ENCODE measurements around the gene CLTCL1. TPM values are rescaled to one million over a fixed set of nuclear protein-coding genes. Genes with fewer than 3 reads are reported as not detected.

Gene CLTCL1
- total RNA-seq, 6 experiments from 2014 or later = 3.5 to 6.6 (median 5.7) TPM

DNA sequence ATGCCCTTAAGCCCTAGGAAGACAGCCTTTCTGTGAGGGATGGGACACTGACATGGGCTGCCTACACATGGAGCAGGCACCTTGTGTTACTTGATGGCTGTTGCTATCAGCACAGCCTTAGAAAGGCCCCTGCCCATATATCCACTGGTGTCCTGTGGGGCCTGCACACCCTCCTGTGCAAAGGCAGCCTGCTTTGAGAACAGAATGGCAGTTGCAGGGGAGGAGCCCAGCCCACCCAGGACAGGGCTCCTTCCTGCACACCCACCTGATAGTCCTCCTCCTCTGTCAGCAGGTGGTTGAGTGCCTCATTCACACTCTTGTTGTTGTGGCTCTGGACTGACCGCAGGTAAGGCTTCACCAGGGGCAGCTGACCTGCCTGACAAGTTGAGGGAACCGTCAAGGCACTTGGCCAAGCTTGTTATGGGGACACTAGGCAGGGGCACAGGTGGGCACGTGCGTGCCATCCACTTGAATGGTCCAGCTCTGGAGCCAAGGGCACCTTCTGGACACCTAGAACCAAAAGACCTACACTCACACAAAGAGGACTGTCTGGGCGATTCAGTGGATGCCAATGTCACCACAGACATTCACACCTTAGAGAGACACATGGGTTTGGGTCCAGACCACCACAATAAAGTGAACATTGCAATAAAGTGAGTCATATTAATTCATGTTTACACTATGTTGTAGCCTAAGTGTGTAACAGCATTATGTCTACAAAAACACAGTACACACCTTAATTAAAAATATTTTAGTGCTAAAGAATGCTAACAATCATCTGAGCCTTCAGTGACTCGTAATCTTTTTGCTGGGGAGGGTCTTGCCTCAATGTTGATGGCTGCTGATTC, 103.6 kb downstream of the CLTCL1 start:
- 100% methylated on average over 1 of the region's 6 CpGs for WGBS (ENCODE audit: insufficient coverage, low coverage, low lambda C conversion rate, missing lambda C conversion rate)
- TF ChIP-seq, protein P1, sequence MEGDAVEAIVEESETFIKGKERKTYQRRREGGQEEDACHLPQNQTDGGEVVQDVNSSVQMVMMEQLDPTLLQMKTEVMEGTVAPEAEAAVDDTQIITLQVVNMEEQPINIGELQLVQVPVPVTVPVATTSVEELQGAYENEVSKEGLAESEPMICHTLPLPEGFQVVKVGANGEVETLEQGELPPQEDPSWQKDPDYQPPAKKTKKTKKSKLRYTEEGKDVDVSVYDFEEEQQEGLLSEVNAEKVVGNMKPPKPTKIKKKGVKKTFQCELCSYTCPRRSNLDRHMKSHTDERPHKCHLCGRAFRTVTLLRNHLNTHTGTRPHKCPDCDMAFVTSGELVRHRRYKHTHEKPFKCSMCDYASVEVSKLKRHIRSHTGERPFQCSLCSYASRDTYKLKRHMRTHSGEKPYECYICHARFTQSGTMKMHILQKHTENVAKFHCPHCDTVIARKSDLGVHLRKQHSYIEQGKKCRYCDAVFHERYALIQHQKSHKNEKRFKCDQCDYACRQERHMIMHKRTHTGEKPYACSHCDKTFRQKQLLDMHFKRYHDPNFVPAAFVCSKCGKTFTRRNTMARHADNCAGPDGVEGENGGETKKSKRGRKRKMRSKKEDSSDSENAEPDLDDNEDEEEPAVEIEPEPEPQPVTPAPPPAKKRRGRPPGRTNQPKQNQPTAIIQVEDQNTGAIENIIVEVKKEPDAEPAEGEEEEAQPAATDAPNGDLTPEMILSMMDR (IDR thresholded peaks at IDR 0.05) = no peak
- no peak for TF ChIP-seq POLR2A (IDR thresholded peaks at IDR 0.05)
- DNase-seq = no peak

DNA sequence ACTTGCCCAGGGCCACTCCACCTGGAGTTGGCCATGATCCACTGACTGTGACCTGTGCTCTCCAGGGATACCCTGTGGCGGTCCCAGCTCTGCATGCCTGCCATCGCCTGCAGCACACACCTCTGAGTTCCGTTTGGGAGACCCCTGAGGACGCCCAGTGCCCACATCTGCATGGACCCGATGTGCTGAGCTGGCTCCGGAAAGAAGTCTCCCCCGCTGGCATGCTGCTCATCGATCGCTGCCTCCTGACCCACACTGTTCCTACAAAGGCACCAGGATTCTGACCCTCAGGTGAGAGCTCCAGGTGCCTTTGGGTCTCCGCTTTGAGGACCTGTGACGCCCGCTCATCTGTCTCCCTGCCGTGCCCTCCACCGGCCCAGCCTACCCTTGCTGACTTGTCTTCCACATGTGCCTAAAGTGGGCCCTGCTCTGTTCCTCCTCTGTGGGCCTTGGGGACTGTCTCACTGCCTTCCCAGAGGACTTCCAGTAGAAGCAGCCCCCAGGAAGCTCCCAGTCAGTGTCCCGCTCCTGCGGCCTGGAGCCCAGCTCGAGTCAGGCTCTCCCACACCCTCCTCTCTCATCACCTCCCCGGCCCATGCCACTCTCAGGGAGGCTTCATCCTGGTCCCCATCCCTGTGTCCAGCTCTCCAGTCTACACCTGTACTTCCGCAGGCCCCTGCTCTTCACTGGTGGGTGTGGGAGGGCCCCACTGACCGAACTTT, 107.1 kb downstream of the CLTCL1 start:
- intact Hi-C loops (cut with DNase I) = no loop called here
- no peak for DNase-seq
- Histone ChIP-seq H3K27me3 (no peaks in the 10 kb centered on the region), H3K9me3 (no peaks in the 10 kb centered on the region), H3K36me3 (no peaks in the 10 kb centered on the region), H3K27ac (no peak overlapping the region), H3K4me1 (peaks cover 0 to 9% (median 3%) of the 10 kb centered on the region in 4 donors), H3K4me3 (no peak overlapping the region)
- ATAC-seq = no peak
- TF ChIP-seq POLR2A (IDR thresholded peaks at IDR 0.05) = no peak
- TF ChIP-seq, protein P1 (IDR thresholded peaks at IDR 0.05) = no peak
- WGBS (ENCODE audit: insufficient coverage, low coverage, low lambda C conversion rate, missing lambda C conversion rate) = 90% methylated on average over 3 of the region's 20 CpGs

More for the DNA sequence above, 103.6 kb downstream of the CLTCL1 start:
- intact Hi-C loops (cut with DNase I) = no loop called here
- H3K36me3 ChIP-seq = no peaks in the 10 kb centered on the region
- H3K27me3 ChIP-seq = no peaks in the 10 kb centered on the region
- H3K27ac ChIP-seq = no peak overlapping the region
- no peaks in the 10 kb centered on the region for H3K9me3 ChIP-seq
- no peaks in the 10 kb centered on the region for H3K4me1 ChIP-seq
- no peak overlapping the region for H3K4me3 ChIP-seq
- no peak for ATAC-seq

DNA sequence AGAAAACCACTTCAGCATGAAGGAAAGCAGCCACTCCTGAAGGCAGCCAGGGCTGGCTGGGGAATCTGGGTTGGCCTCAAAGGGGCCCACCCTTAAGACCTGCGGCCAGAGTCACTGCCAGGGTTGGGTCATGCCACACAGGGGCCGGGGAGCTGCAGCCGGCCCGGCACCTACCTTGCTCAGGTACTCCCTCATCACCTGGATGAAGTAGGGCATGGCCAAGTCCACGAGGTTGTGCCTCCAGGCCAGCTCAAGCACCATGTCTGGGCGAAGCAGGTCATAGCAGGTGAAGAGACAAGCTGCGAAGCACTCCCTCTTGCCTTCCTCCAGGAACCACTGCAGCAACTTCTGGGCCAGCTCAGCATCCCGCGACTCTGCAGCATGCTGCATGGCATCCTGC, 108.3 kb downstream of the CLTCL1 start:
- H3K9me3 ChIP-seq = no peaks in the 10 kb centered on the region
- WGBS (ENCODE audit: insufficient coverage, low coverage, low lambda C conversion rate, missing lambda C conversion rate) = no CpG with 5 or more reads among the region's 9 CpGs
- no peaks in the 10 kb centered on the region for H3K36me3 ChIP-seq
- intact Hi-C loops (cut with DNase I) = no loop called here
- H3K27me3 ChIP-seq = no peaks in the 10 kb centered on the region
- no peak for TF ChIP-seq POLR2A (IDR thresholded peaks at IDR 0.05)
- TF ChIP-seq, protein P1 (IDR thresholded peaks at IDR 0.05) = no peak
- ATAC-seq = no peak
- no peak for DNase-seq
- H3K4me3 ChIP-seq = no peak overlapping the region
- no peak overlapping the region for H3K27ac ChIP-seq
- H3K4me1 ChIP-seq = peaks cover 0 to 9% (median 4%) of the 10 kb centered on the region in 4 donors

DNA sequence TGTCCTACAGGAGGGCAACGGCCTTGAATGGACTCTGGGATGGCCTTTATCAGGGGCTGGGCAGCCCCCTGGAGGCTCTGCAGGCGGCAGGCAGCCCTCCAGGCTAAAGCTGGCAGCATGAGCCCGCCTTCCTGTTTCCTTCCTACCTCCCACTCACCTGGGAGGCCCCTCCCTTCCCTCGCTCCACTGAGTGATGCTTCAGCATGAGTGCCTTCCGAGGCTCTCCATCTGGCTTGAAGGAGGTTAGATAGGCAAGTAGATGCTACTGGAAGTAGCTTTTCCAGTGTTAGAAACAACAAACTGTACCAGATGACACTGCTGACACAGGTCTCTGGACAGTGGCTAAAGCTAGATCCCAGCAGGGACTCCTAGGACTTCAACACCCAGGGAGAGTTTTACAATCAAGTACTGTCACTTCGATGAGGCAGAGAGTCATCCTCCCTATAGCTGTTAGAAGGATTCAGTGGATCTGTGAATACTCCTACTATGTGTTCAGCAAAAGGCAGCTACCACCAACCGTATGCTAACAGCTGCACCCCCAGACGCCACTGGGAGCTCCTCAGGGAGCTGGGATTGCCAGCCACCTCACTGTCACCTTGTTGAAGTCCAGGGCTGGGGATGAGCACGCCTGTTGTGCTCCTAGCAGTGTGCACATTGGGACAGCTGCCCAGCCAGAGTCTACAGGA, 108.9 kb downstream of the CLTCL1 start:
- ATAC-seq (no peak), DNase-seq (no peak)
- Histone ChIP-seq H3K4me3 (no peak overlapping the region), H3K4me1 (peaks cover 0 to 9% (median 4%) of the 10 kb centered on the region in 4 donors), H3K9me3 (no peaks in the 10 kb centered on the region), H3K36me3 (no peaks in the 10 kb centered on the region), H3K27ac (no peak overlapping the region), H3K27me3 (no peaks in the 10 kb centered on the region)
- TF ChIP-seq, protein P1 (IDR thresholded peaks at IDR 0.05) = no peak
- TF ChIP-seq POLR2A (IDR thresholded peaks at IDR 0.05) = no peak
- intact Hi-C loops (cut with DNase I) = no loop called here
- WGBS (ENCODE audit: insufficient coverage, low coverage, low lambda C conversion rate, missing lambda C conversion rate) = no CpG with 5 or more reads among the region's 9 CpGs

All from right lobe of liver (tissue), 6 donors.